Stomach (tissue), 9 donors: ENCODE measurements around the gene MAPK14. TPM values are rescaled to one million over a fixed set of nuclear protein-coding genes. Genes with fewer than 3 reads are reported as not detected.

Source experiments
- DNase-seq, 2 donors: peaks; one replicate each; pipeline versions ENCODE4 v3.0.0 to v3.0.0-alpha.2; 2013 to 2019
- H3K27ac ChIP-seq, 5 donors: fragments of 200-600 bp in 4 of 5; sonication (generic) in 4 of 5; one replicate each; pipeline ENCODE4 v1.5.1; 2013 to 2019; ENCODE audit warnings: mild to moderate bottlenecking in 1 of 5, moderate library complexity in 1 of 5
- H3K27me3 ChIP-seq, 3 donors: fragments of 200-600 bp; sonication (generic); one replicate each; pipeline ENCODE4 v1.5.1; 2017 to 2019; ENCODE audit warnings: mixed run types in 1 of 3
- H3K36me3 ChIP-seq, 4 donors: fragments of 200-600 bp; sonication (generic); 1 replicate in 3 of 4; 2 replicates in 1 of 4; pipeline ENCODE4 v1.5.1; 2016 to 2019
- H3K4me1 ChIP-seq, 4 donors: fragments of 200-600 bp; sonication (generic); one replicate each; pipeline ENCODE4 v1.5.1; 2016 to 2019
- H3K4me3 ChIP-seq, 4 donors: fragments of 200-600 bp; sonication (generic) in 3 of 4; one replicate each; pipeline ENCODE4 v1.5.1; 2016 to 2019; ENCODE audit warnings: mild to moderate bottlenecking in 1 of 4
- H3K9me3 ChIP-seq, 4 donors: fragments of 200-600 bp; sonication (generic); one replicate each; pipeline ENCODE4 v1.5.1; 2016 to 2019
- CTCF ChIP-seq, 7 experiments: fragments of 450-650 bp in 4 of 7; fragments of 200-600 bp in 3 of 7; sonication (generic) in 3 of 7; IDR thresholded peaks; one replicate each; pipeline ENCODE4 v1.5.1; 2016 to 2019; ENCODE audit warnings: antibody characterized with exemption in 7 of 7, control low read depth in 2 of 7, mild to moderate bottlenecking in 1 of 7
- EP300 ChIP-seq: sonication (generic); formaldehyde crosslinking; IDR thresholded peaks from one replicate; pipeline ENCODE4 v1.6.1; 2017; ENCODE audit warnings: antibody characterized with exemption
- POLR2A ChIP-seq, 4 donors: fragments of 450-650 bp; IDR thresholded peaks; one replicate each; pipeline ENCODE4 v1.6.1; 2016; ENCODE audit warnings: antibody characterized with exemption in 4 of 4, control low read depth in 2 of 4, mild to moderate bottlenecking in 1 of 4, moderate library complexity in 1 of 4
- POLR2AphosphoS5 ChIP-seq, 3 donors: sonication (generic); formaldehyde crosslinking; IDR thresholded peaks; one replicate each; pipeline ENCODE4 v1.6.1; 2016; ENCODE audit warnings: antibody characterized with exemption in 3 of 3
- WGBS, 5 donors: extraction: QIAGEN DNeasy Blood & Tissue Kit in 3 of 5; methylation state at CpG; one replicate each; pipeline versions ENCODE4 v1.1.5 to v1.1.7; 2013 to 2018; 5-methylcytosine and 5-hydroxymethylcytosine counted together
- intact Hi-C: fragments of 100-400 bp; cut with DNase I; formaldehyde crosslinking; loops from one replicate; pipeline ENCODE4 v1.15.1; 2023; ENCODE audit warnings: low total_unique reads
- polyA plus RNA-seq, 3 donors: library from polyadenylated mRNA; stranded (reverse); fragments of 200-250 nt; gene quantifications; one replicate each; pipeline ENCODE4 v1.2.3, GENCODE V29; 2013
- total RNA-seq, 5 donors: library from RNA; depleted of rRNA; stranded (reverse); fragments of >200 nt; gene quantifications; one replicate each; pipeline versions ENCODE4 v1.1.0 to v1.2.3, GENCODE V29; 2014 to 2016
- donor health status: healthy with polysubstance abuse.
- donor health status: Bipolar disorder and iron deficiency.
- donor health status: healthy.

Gene MAPK14
- total and polyA plus RNA-seq, 8 donors = 12.3 to 297 (median 35.9) TPM

DNA sequence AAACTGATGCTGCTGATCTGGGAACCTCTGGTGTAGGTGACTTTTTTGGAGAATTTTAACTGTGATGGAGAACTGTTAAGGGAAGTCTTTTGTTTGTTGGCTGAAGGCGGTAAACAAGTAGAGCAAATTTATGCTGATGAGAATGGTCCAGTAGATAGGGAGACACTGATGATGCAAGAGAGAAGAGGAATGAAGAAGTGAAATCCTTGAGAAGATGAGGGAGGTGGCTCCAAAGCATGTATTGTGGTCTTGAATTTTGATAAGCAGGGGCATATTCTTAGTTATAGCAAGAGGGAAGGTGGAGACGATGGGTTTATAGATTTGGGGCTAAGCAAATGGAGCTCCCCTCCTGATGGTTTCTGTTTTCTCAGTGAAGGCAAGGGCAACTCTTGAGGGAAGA lies 22.0 kb downstream of the MAPK14 start:
- 92 to 98% (median 95%) methylated on average over 2 of the region's 2 CpGs for WGBS, 5 donors
- peaks cover 36 to 100% (median 64%) of the 10 kb centered on the region in 4 donors for H3K4me1 ChIP-seq

DNA sequence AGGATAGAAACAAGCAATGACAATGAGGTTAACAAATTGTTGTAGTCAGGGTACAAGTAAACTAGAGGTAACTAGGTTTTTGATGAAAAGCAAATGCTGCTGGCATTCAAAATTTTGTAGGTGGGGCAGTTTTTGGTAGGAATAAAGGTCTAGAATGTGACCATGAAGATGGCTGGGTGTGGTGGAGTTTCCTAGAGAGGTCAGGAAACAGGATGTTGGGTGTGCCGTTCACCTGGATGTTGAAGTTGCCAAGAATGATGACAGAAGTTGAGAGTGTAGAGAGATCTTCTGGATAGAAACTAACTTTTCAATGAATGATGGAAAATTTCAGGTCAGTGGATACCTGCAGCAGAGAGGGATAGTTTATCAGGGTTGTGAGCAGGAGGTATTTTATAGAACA lies 22.7 kb downstream of the MAPK14 start:
- intact Hi-C loops = no loop called here
- Histone ChIP-seq H3K4me3 (no peak overlapping the region), H3K27ac (no peak overlapping the region), H3K27me3 (no peaks in the 10 kb centered on the region), H3K36me3 (peaks cover 0 to 13% (median 0%) of the 10 kb centered on the region in 4 donors), H3K9me3 (no peaks in the 10 kb centered on the region), H3K4me1 (peaks cover 38 to 100% (median 68%) of the 10 kb centered on the region in 4 donors)
- 11 to 57% (median 23%) methylated on average over 1 of the region's 1 CpG for WGBS, 5 donors
- TF ChIP-seq CTCF (IDR thresholded peaks at IDR 0.05) = no peak
- TF ChIP-seq EP300 = no peak
- no peak for TF ChIP-seq POLR2A (IDR thresholded peaks at IDR 0.05)
- no peak for TF ChIP-seq POLR2AphosphoS5 (IDR thresholded peaks at IDR 0.05)
- peak in 1 of 2 donors; percentile 45 for DNase-seq

More for the DNA sequence above, 22.0 kb downstream of the MAPK14 start:
- DNase-seq = no peak
- TF ChIP-seq POLR2A (IDR thresholded peaks at IDR 0.05) (no peak), POLR2AphosphoS5 (IDR thresholded peaks at IDR 0.05) (no peak), CTCF (IDR thresholded peaks at IDR 0.05) (no peak), EP300 (no peak)
- no peaks in the 10 kb centered on the region for H3K27me3 ChIP-seq
- no peak overlapping the region for H3K27ac ChIP-seq
- intact Hi-C loops = no loop called here
- no peaks in the 10 kb centered on the region for H3K9me3 ChIP-seq
- peaks cover 0 to 13% (median 0%) of the 10 kb centered on the region in 4 donors for H3K36me3 ChIP-seq
- H3K4me3 ChIP-seq = no peak overlapping the region

GRCh38 chr6:36050947-36051710 lies 23.5 kb downstream of the MAPK14 start:
- H3K27ac ChIP-seq = peak overlapping the region in 3 of 5 donors; percentile 8 to 30 (median 15)
- intact Hi-C loops = no loop called here

GRCh38 chr6:36052097-36052496 lies 24.5 kb downstream of the MAPK14 start:
- H3K9me3 ChIP-seq = no peaks in the 10 kb centered on the region
- H3K36me3 ChIP-seq = peaks cover 0 to 13% (median 0%) of the 10 kb centered on the region in 4 donors
- intact Hi-C loops = no loop called here
- H3K4me1 ChIP-seq = peaks cover 33 to 100% (median 73%) of the 10 kb centered on the region in 4 donors
- WGBS, 5 donors = 36 to 58% (median 41%) methylated on average over 2 of the region's 2 CpGs
- H3K27me3 ChIP-seq = no peaks in the 10 kb centered on the region
- DNase-seq = peak in 1 of 2 donors; percentile 30
- H3K4me3 ChIP-seq = no peak overlapping the region
- H3K27ac ChIP-seq = peak overlapping the region in 2 of 5 donors; percentile 8 to 30
- TF ChIP-seq CTCF (IDR thresholded peaks at IDR 0.05) = no peak
- TF ChIP-seq EP300 = no peak
- TF ChIP-seq POLR2AphosphoS5 (IDR thresholded peaks at IDR 0.05) = no peak

More at GRCh38 chr6:36050947-36051710, 23.5 kb downstream of the MAPK14 start:
- 76 to 89% (median 84%) methylated on average over 16 of the region's 16 CpGs for WGBS, 5 donors
- H3K4me1 ChIP-seq = peaks cover 38 to 100% (median 74%) of the 10 kb centered on the region in 4 donors
- no peak for TF ChIP-seq POLR2A (IDR thresholded peaks at IDR 0.05)
- no peak for TF ChIP-seq POLR2AphosphoS5 (IDR thresholded peaks at IDR 0.05)
- TF ChIP-seq CTCF (IDR thresholded peaks at IDR 0.05) = no peak
- TF ChIP-seq EP300 = no peak
- no peak for DNase-seq
- H3K4me3 ChIP-seq = no peak overlapping the region
- no peaks in the 10 kb centered on the region for H3K27me3 ChIP-seq
- peaks cover 0 to 13% (median 0%) of the 10 kb centered on the region in 4 donors for H3K36me3 ChIP-seq
- no peaks in the 10 kb centered on the region for H3K9me3 ChIP-seq
